ENCODE measurements around the gene COPA. TPM values are rescaled to one million over a fixed set of nuclear protein-coding genes. Genes with fewer than 3 reads are reported as not detected.

The COPA gene
- total RNA-seq, 1 experiment from 2014 or later = 118 TPM

- H3K23me2 ChIP-seq (ENCODE audit: insufficient read length, low read depth, low read length, poor library complexity, severe bottlenecking) = no peaks in the 10 kb centered on the region
These were observed 33.9 kb downstream of the COPA start for GRCh38 chr1:160309185-160309557.

More at GRCh38 chr1:160309185-160309557, 33.9 kb downstream of the COPA start:
- peaks cover 55 to 85% (median 82%) of the 10 kb centered on the region in 3 experiments for H3K36me3 Mint-ChIP-seq (ENCODE audit: insufficient read depth in 1 of 3, low read depth in 3 of 3)
- no peak overlapping the region for H2BK5ac ChIP-seq (ENCODE audit: insufficient read length, low read length)
- peak overlapping the region; percentile 7 for H3K27ac ChIP-seq (ENCODE audit: insufficient read length, low read depth, low read length)
- peaks cover 29 to 35% of the 10 kb centered on the region in 2 experiments for H3K4me1 Mint-ChIP-seq
- no peak overlapping the region for H3K4me3 Mint-ChIP-seq
- no peak overlapping the region for H2BK20ac ChIP-seq (ENCODE audit: low read depth, low read length, poor library complexity, severe bottlenecking)
- H3T11ph ChIP-seq (ENCODE audit: low read length) = no peak overlapping the region
- no peak overlapping the region for H3K23ac ChIP-seq (ENCODE audit: insufficient read length, low read depth, low read length)
- H3K14ac ChIP-seq (ENCODE audit: insufficient read depth, low read length) = no peak overlapping the region
- no peak overlapping the region for H2BK15ac ChIP-seq (ENCODE audit: low read depth, low read length)
- H2AFZ ChIP-seq (ENCODE audit: low read length) = no peak overlapping the region
- H3K27me3 Mint-ChIP-seq (ENCODE audit: low read depth) = no peaks in the 10 kb centered on the region
- no peak for DNase-seq
- no peak overlapping the region for H3K4ac ChIP-seq (ENCODE audit: low read depth, low read length)
- H3K56ac ChIP-seq (ENCODE audit: insufficient read length, low read depth, low read length) = no peak overlapping the region
- H3K18ac ChIP-seq (ENCODE audit: insufficient read length, low read depth, low read length) = no peak overlapping the region
- H2AK5ac ChIP-seq (ENCODE audit: insufficient read length, low read length) = no peak overlapping the region
- no peak overlapping the region for H4K91ac ChIP-seq (ENCODE audit: insufficient read length, low read depth, low read length)
- H4K5ac ChIP-seq (ENCODE audit: insufficient read length, low read depth, low read length) = no peak overlapping the region
- no peak overlapping the region for H2BK12ac ChIP-seq (ENCODE audit: insufficient read length, low read depth, low read length)
- H3K9me3 Mint-ChIP-seq = no peaks in the 10 kb centered on the region
- TF ChIP-seq CTCF (conservative IDR thresholded peaks at IDR 0.05) = no peak
- no peaks in the 10 kb centered on the region for H3K79me1 ChIP-seq (ENCODE audit: insufficient read depth, low read depth, low read length, poor library complexity, severe bottlenecking)
- peaks cover 2% of the 10 kb centered on the region for H4K20me1 ChIP-seq (ENCODE audit: control insufficient read depth, insufficient read depth, insufficient read length)
- H3K4me2 ChIP-seq (ENCODE audit: insufficient read depth, insufficient read length, low read length) = no peak overlapping the region
- H3K79me2 ChIP-seq (ENCODE audit: insufficient read depth, low read length) = no peaks in the 10 kb centered on the region
- no peaks in the 10 kb centered on the region for H3K27me3 ChIP-seq (ENCODE audit: insufficient read depth, low read length)
- peak overlapping the region in 2 of 3 experiments; percentile 4 to 35; a peak in 2 of 7 replicates for H3K27ac Mint-ChIP-seq
- H3K4me1 ChIP-seq (ENCODE audit: insufficient read depth, low read length) = peaks cover 10% of the 10 kb centered on the region
- H4K8ac ChIP-seq (replicated peaks; ENCODE audit: insufficient read length, low read depth, low read length) = no peak overlapping the region
- H3K9me3 ChIP-seq (ENCODE audit: control insufficient read depth, low read depth, low read length) = no peaks in the 10 kb centered on the region
- no peak overlapping the region for H2BK120ac ChIP-seq (ENCODE audit: low read depth, low read length, poor library complexity, severe bottlenecking)
- no peak overlapping the region for H3K9ac ChIP-seq (ENCODE audit: extremely low read depth, insufficient read length, low read length)

All from H9 (cell line).